Caco-2 (cell line): Measurements from ENCODE around the gene BBLN. TPM values are rescaled to one million over a fixed set of nuclear protein-coding genes. Genes with fewer than 3 reads are reported as not detected.

Experiments
- BruUV-seq: library from RNA; stranded (reverse); fragments of 400-500 nt; replicated peaks from 2 replicates; lab custom pipeline; 2021; lab: Mats Ljungman, UMichigan
- CTCF ChIA-PET: fragments of 300-600 bp; sonication (Branson Sonifier 250); formaldehyde crosslinking; loops from one replicate; lab custom pipeline; 2022; ENCODE audit warnings: antibody characterized with exemption; lab: Charles Lee
- POLR2A ChIA-PET: fragments of 300-600 bp; sonication (Branson Sonifier 250); formaldehyde crosslinking; loops from one replicate; lab custom pipeline; 2022; ENCODE audit warnings: antibody characterized with exemption; lab: Charles Lee
- DNase-seq, 2 experiments: peaks; one replicate each; pipeline versions ENCODE4 v3.0.0 to v3.0.0-alpha.2; 2020 to 2022
- H3K27me3 ChIP-seq: replicated peaks from 2 replicates; pipeline ENCODE4 v1.6.0; 2011; ENCODE audit warnings: low read length; ENCODE audit not compliant: control insufficient read depth, insufficient read depth
- H3K36me3 ChIP-seq: 2 replicates; pipeline ENCODE4 v1.5.1; 2011; ENCODE audit warnings: low read length; ENCODE audit not compliant: control insufficient read depth, insufficient read depth
- H3K4me1 ChIP-seq: fragments of 250-450 bp; sonication (Bioruptor Pico); 2 replicates; pipeline ENCODE4 v1.5.1; 2020; ENCODE audit warnings: mild to moderate bottlenecking
- H3K4me3 ChIP-seq: 2 replicates; pipeline ENCODE4 v1.5.1; 2011; ENCODE audit warnings: low read depth, mild to moderate bottlenecking, control low read depth, low read length
- H3K9me3 ChIP-seq: fragments of 250-450 bp; sonication (Bioruptor Pico); 2 replicates; pipeline ENCODE4 v1.5.1; 2020; ENCODE audit warnings: mild to moderate bottlenecking, moderate library complexity
- H3K27ac Mint-ChIP-seq: one replicate; pipeline ENCODE4 v1.8.0; 2022; ENCODE audit warnings: mixed read lengths; ENCODE audit not compliant: unreplicated experiment
- H3K27me3 Mint-ChIP-seq: one replicate; pipeline ENCODE4 v1.8.0; 2022; ENCODE audit warnings: mixed read lengths; ENCODE audit not compliant: insufficient read depth, unreplicated experiment
- H3K36me3 Mint-ChIP-seq: one replicate; pipeline ENCODE4 v1.8.0; 2022; ENCODE audit warnings: mild to moderate bottlenecking, mixed read lengths; ENCODE audit not compliant: insufficient read depth, unreplicated experiment
- H3K4me1 Mint-ChIP-seq: one replicate; pipeline ENCODE4 v1.8.0; 2022; ENCODE audit warnings: low read depth, mixed read lengths; ENCODE audit not compliant: unreplicated experiment
- H3K4me3 Mint-ChIP-seq: one replicate; pipeline ENCODE4 v1.8.0; 2022; ENCODE audit warnings: mild to moderate bottlenecking, moderate library complexity, mixed read lengths; ENCODE audit not compliant: unreplicated experiment
- H3K9me3 Mint-ChIP-seq: one replicate; pipeline ENCODE4 v1.8.0; 2022; ENCODE audit warnings: mixed read lengths; ENCODE audit not compliant: unreplicated experiment
- CTCF ChIP-seq, 2 experiments: fragments of 200-600 bp in 1 of 2; IDR thresholded peaks; 1 replicate in 1 of 2; 2 replicates in 1 of 2; pipeline versions ENCODE4 v1.5.1 to v1.8.0; 2011 to 2022; ENCODE audit warnings: antibody characterized with exemption in 1 of 2, control low read depth in 1 of 2, inconsistent platforms in 1 of 2, low read depth in 1 of 2, low read length in 1 of 2, mild to moderate bottlenecking in 1 of 2, moderate library complexity in 1 of 2; ENCODE audit not compliant: insufficient read depth in 1 of 2, severe bottlenecking in 1 of 2, unreplicated experiment in 1 of 2
- intact Hi-C: fragments of 100-400 bp; cut with micrococcal nuclease; formaldehyde crosslinking; loops from one replicate; pipeline ENCODE4 v1.10.0; 2022; ENCODE audit not compliant: unreplicated experiment
- total RNA-seq: library from RNA; stranded (reverse); gene quantifications from 2 replicates; pipeline ENCODE4 v1.2.3, GENCODE V29; 2022

Gene BBLN
- total RNA-seq, 1 experiment from 2014 or later = 34.2 TPM

- Histone ChIP-seq H3K4me3 (no peak overlapping the region), H3K27me3 (no peaks in the 10 kb centered on the region), H3K36me3 (peaks cover 2% of the 10 kb centered on the region), H3K4me1 (no peaks in the 10 kb centered on the region), H3K9me3 (no peaks in the 10 kb centered on the region)
- Mint-ChIP-seq H3K4me1 (no peaks in the 10 kb centered on the region), H3K27me3 (no peaks in the 10 kb centered on the region), H3K27ac (no peak overlapping the region), H3K4me3 (no peak overlapping the region), H3K9me3 (no peaks in the 10 kb centered on the region), H3K36me3 (peaks cover 69% of the 10 kb centered on the region)
- DNase-seq = no peak
- POLR2A ChIA-PET = no interaction called here
- BruUV-seq = no TSS peak
- CTCF ChIA-PET = no interaction called here
- intact Hi-C loops = no loop called here
- no peak for TF ChIP-seq CTCF (IDR thresholded peaks at IDR 0.05; ENCODE audit: insufficient read depth in 1 of 2, low read depth in 1 of 2, low read length in 1 of 2, severe bottlenecking in 1 of 2, unreplicated experiment in 1 of 2)
Measured at GRCh38 chr9:128167209-128167608, 7.1 kb downstream of the BBLN start.

- no peak for DNase-seq
- ChIA-PET POLR2A (interaction anchor here (0.6 to 1.2 kb wide), 2 partner anchors 9 to 50 kb away, joined by 3 to 5 read pairs; no protein-coding TSS in a partner anchor), CTCF (interaction anchor here (0.6 kb wide), 1 partner anchor 296 kb away, joined by 3 read pairs; no protein-coding TSS in a partner anchor)
- Mint-ChIP-seq H3K27me3 (no peaks in the 10 kb centered on the region), H3K4me1 (no peaks in the 10 kb centered on the region), H3K4me3 (no peak overlapping the region), H3K36me3 (peaks cover 61% of the 10 kb centered on the region), H3K9me3 (no peaks in the 10 kb centered on the region), H3K27ac (peak overlapping the region; percentile 60)
- no TSS peak for BruUV-seq
- Histone ChIP-seq H3K4me1 (no peaks in the 10 kb centered on the region), H3K36me3 (peaks cover 2% of the 10 kb centered on the region), H3K4me3 (no peak overlapping the region), H3K27me3 (no peaks in the 10 kb centered on the region), H3K9me3 (no peaks in the 10 kb centered on the region)
- intact Hi-C loops = no loop called here
- TF ChIP-seq CTCF (IDR thresholded peaks at IDR 0.05; ENCODE audit: insufficient read depth in 1 of 2, low read depth in 1 of 2, low read length in 1 of 2, severe bottlenecking in 1 of 2, unreplicated experiment in 1 of 2) = no peak
Measured at GRCh38 chr9:128168731-128169308, 8.8 kb downstream of the BBLN start.

- Mint-ChIP-seq H3K36me3 (peaks cover 61% of the 10 kb centered on the region), H3K27ac (no peak overlapping the region), H3K4me1 (no peaks in the 10 kb centered on the region), H3K9me3 (no peaks in the 10 kb centered on the region), H3K27me3 (no peaks in the 10 kb centered on the region), H3K4me3 (no peak overlapping the region)
- no peak for DNase-seq
- TF ChIP-seq CTCF (IDR thresholded peaks at IDR 0.05; ENCODE audit: insufficient read depth in 1 of 2, low read depth in 1 of 2, low read length in 1 of 2, severe bottlenecking in 1 of 2, unreplicated experiment in 1 of 2) = no peak
- Histone ChIP-seq H3K36me3 (peaks cover 2% of the 10 kb centered on the region), H3K9me3 (no peaks in the 10 kb centered on the region), H3K27me3 (no peaks in the 10 kb centered on the region), H3K4me1 (no peaks in the 10 kb centered on the region), H3K4me3 (no peak overlapping the region)
- ChIA-PET CTCF (no interaction called here), POLR2A (interaction anchor here (0.5 to 1.2 kb wide), 2 partner anchors 21 to 49 kb away, joined by 3 read pairs; no protein-coding TSS in a partner anchor)
- no TSS peak for BruUV-seq
- intact Hi-C loops = no loop called here
Measured at GRCh38 chr9:128169492-128169891, 9.4 kb downstream of the BBLN start.
